MM.1S (cell line): ENCODE data around the gene IPMK.

ENCODE experiments used
- EZH2 ChIP-seq: fragments of 300-600 bp; sonication (generic); optimal IDR thresholded peaks from 2 replicates; pipeline ENCODE3; 2017; ENCODE audit warnings: low read depth, mild to moderate bottlenecking, antibody characterized with exemption, low read length, mixed read lengths
- EZH2phosphoT487 ChIP-seq: fragments of 300-600 bp; sonication (generic); IDR thresholded peaks from 2 replicates; pipeline ENCODE4 v1.6.1; 2018; ENCODE audit warnings: antibody characterized with exemption, low read length
- TF ChIP-seq, protein P1 (sequence below): fragments of 300-600 bp; sonication (generic); IDR thresholded peaks from 2 replicates; pipeline ENCODE4 v1.5.1; 2016; ENCODE audit warnings: antibody characterized with exemption, low read length, mixed read lengths

- TF ChIP-seq, protein P1, sequence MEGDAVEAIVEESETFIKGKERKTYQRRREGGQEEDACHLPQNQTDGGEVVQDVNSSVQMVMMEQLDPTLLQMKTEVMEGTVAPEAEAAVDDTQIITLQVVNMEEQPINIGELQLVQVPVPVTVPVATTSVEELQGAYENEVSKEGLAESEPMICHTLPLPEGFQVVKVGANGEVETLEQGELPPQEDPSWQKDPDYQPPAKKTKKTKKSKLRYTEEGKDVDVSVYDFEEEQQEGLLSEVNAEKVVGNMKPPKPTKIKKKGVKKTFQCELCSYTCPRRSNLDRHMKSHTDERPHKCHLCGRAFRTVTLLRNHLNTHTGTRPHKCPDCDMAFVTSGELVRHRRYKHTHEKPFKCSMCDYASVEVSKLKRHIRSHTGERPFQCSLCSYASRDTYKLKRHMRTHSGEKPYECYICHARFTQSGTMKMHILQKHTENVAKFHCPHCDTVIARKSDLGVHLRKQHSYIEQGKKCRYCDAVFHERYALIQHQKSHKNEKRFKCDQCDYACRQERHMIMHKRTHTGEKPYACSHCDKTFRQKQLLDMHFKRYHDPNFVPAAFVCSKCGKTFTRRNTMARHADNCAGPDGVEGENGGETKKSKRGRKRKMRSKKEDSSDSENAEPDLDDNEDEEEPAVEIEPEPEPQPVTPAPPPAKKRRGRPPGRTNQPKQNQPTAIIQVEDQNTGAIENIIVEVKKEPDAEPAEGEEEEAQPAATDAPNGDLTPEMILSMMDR = peak; percentile 75
- TF ChIP-seq EZH2 (no peak), EZH2phosphoT487 (no peak)
Observed at GRCh38 chr10:58291538-58292174, 24.0 kb upstream of the IPMK start.
